Pulmonary artery endothelial cell (primary cell): ENCODE measurements around the gene C1QTNF8. TPM values are rescaled to one million over a fixed set of nuclear protein-coding genes. Genes with fewer than 3 reads are reported as not detected.
"Not testable (repeated sequence)": the region's sequence is repeated elsewhere in the genome, so short reads cannot be mapped to it uniquely, and the experiment has no call there.

Experiments
- DNase-seq: peaks from one replicate; pipeline ENCODE4 v3.0.0-alpha.2; 2011; ENCODE audit warnings: low read depth, low spot score
- total RNA-seq: library from RNA; depleted of rRNA; stranded (reverse); fragments of >200 nt; gene quantifications from 2 replicates; pipeline ENCODE4 v1.2.3, GENCODE V29; 2014

C1QTNF8 gene
- total RNA-seq, 1 donor from 2014 or later, result not detected

DNA sequence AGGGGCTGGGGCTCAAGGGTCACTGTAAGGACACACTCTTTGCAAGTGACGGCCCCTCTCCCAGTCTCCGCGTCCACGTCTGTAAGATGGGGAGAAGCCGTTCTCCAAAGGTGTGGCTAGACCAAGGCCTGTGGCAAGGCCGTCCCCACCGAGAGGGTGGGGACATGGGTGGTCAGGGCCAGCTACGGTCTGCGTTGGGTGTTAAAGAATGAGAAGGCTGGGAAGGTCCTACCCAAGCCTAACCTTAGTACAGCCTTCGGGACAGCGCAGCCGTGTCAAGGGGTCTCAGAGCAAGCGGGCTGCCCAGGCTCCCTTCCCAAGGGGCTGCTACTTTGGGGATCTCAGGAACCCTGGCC is 1.9 kb downstream of the C1QTNF8 start:
- no peak for DNase-seq

DNA sequence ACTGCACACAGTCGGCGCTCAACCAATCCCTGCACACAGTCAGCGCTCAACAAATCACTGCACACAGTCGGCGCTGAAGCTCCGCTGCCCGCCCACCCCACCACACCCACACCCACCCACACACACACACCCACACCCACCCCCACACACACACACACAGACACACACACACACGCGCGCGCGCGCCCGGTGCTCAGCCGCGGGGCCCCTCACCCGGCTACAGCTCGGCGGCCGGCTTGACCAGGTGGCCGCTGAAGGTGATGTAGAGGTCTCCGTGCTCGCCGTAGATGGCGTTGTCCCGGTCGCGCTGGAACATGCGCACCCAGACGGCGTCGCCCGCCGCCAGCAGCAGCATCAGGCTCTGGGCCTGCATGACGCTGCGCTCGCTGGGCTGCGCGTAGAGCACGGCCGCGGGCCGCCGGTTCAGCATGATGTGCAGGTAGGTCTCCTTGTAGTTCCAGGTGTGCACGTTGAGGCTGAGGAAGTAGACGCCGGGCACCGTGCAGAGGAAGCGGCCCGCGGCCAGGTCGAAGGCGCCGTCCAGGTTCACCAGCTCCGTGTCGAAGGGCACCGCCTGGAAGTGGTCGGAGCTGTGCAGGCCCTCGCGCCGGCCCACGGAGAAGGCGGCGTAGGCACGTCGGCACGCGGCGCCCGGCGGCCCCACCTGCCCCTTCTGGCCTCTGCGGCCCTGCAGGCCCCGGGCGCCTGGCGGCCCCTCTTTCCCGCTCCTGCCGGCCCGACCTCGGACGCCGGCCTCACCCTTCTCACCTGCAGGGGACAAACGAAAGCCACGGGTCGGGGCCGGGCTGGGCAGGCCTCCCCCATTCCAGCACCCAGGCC is 2.5 kb downstream of the C1QTNF8 start:
- no peak for DNase-seq

DNA sequence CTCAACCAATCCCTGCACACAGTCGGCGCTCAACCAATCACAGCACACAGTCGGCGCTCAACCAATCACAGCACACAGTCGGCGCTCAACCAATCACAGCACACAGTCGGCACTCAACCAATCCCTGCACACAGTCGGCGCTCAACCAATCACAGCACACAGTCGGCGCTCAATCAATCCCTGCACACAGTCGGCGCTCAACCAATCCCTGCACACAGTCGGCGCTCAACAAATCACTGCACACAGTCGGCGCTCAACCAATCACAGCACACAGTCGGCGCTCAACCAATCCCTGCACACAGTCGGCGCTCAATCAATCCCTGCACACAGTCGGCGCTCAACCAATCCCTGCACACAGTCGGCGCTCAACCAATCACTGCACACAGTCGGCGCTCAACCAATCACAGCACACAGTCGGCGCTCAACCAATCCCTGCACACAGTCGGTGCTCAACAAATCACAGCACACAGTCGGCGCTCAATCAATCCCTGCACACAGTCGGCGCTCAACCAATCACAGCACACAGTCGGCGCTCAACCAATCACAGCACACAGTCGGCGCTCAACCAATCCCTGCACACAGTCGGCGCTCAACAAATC is 3.3 kb downstream of the C1QTNF8 start:
- not testable (repeated sequence) for DNase-seq

DNA sequence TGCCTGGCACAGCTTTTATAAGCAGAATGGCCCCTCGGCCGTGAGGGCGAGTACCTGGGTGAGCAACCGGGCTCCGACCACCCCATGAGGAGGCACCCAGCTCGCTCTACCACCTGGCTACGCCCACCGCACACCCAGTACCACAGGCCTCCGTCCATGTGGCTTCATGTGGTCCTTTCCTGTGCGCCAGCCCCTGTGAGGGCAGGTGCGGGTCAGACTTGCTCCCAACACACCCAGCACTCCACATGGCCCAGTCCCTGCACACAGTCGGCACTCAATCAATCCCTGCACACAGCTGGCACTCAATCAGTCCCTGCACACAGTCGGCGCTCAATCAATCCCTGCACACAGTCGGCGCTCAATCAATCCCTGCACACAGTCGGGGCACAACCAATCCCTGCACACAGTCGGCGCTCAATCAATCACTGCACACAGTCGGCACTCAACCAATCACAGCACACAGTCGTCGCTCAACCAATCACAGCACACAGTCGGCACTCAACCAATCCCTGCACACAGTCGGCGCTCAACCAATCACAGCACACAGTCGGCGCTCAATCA is 4.0 kb downstream of the C1QTNF8 start:
- no peak for DNase-seq

DNA sequence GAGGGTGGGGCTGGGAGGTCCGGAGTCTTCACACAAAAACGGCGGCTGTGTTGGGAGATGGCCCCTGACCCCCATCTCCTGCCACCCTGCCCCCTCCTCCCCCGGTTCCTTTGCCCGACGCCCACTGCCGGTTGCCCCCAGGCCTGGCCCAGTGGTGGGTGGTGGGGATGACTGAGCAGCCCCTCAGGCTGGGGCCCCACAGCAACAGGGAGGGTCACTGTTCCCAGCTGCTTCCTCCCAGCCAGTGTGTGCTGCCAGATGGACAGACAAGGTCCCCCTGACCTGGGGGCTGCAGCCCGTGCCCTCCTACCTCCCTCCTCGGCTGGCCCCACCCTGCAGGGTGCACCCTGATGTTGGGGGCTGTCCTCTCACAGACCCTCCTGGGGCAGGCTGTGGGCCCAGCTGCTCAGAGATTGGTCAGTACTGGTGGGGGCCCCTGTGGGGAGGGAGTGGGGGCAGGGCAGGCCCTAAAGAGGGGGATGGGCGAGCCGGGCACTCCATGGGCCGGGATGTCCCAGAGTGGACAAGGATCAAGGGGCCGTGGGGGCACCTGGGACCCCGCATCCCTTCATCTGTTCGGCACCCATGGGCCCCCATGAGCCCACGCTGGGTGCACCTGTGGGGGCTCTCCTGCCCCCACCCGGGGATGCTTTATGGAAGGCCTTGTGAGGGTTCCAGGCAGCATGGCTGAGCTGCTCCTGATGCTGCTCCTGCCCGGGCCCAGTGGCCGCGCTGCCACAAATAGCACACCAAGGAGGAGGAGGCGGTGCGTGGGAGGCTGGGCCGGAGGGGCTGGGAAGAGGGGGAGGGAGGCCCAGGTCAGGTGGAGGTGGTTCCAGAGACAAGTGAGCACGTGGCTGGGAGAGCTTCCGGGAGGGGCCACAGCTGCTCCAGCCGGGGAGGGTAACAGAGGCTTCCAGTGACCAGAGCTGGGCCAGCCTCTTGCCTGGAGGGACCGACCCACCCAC is 5.1 kb downstream of the C1QTNF8 start:
- no peak for DNase-seq

DNA sequence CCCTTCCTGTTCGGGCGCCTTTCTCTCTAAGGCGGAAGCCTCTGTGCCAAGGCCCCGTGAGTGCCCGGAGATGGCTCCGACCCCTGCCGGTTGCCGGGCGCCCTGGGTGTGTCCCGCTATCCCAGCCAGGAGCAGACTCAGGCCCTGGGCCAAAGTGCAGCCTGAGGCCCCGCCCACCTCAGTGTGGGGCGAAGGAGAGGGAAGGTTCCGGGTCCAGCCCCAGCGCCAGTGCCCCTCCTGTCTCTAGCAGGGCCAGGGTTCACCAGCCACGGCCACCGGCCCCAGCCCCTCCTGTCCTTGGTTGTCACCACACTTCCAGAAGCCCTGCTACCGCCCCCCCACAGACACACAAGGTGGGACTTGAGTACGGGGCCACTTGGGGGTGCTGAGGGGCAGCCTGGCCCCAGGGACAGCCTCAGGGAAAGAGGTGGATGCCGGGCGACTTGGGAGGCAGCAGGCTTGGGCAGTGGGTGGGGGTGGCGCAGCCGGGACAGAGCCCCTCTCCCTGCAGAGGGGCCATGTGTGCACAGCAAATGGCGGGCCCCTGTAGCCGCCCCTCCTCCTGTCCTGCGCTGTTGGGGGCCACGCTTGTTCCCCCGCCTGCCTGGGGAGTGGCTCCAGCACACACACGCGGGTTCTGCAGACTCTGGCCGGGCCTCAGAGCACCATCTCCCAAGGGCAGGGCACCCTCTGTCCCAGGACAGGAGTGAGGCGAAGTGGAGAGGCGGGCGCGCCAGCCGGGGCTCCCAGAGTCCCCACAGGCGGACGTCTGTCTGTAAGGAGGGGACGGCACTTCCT is 6.0 kb downstream of the C1QTNF8 start:
- DNase-seq, result no peak

DNA sequence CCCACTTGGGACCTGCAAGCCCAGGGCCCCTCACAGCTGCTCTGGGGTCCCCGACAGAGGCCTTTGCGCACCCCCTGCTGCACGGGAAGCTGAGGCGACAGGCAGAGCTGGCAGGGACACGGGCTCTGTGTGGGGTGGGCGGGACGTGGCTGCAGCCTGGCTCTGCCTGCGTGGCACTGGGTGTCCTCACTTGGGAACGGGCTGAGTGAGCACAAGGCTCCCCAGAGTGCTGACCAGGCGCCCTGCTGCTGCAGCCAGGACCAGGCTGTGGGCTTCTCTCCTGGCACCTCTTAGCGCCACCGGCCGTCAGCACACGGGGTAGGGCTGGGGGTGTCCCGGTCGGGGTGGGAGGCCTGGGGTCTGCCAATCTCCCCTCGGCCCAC is 6.6 kb downstream of the C1QTNF8 start:
- no peak for DNase-seq

DNA sequence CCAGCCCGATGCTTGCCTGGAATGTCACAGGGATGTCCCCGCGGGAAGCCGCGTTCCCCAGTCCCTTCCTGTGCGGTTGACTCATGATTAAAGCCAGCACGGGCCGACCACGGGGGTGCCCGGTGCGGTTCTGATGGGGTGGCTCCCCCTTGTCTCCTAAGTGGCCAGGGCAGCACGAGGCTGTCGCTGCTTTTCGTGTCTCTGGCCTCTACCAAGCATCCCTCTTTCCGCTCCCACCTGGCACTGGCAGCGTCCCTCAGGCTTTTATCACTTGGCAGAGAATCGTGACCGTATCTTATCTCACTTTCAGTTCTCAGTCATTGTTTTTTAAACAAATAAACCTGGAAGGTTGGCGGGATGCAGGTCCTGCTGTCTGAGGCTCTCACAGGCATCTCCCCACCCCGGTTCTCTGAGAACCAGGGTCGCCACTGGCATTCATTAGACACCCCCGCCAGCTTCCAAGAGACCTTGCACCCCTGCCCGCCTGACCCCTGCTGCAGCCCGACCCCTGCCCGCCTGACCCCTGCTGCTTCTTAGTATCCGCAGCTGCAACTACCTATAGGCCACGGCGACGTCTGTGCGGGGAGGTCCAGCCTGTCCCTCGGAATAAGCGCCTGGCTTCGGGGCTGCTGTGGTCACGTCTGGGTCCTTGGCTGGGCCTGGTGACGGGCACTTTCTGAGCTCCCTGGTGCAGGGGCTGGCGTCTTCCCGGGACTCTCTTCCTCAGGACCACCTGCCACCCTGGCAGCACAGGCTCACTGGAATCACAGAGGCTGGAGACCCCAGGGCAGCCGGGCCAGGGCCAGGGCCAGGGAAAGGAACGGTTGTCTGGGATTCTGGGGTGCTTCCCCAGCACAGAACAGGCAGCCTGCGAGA is 7.5 kb downstream of the C1QTNF8 start:
- no peak for DNase-seq

DNA sequence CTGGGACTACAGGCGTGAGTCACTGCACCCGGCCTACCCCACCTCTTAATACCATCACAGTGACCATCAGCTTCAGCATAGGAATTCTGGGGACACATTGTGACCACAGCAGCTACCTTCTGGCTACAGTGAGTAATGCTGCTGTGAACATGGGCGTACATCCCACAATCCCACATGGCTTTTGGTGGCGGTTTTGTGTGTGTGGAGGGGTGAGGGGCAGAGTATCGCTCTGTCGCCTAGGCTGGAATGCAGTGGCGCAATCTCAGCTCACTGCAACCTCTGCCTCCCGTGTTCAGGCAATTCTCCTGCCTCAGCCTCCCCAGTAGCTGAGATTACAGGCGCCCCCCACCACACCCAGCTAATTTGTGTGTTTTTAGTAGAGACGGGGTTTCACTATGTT is 9.6 kb downstream of the C1QTNF8 start:
- not testable (repeated sequence) for DNase-seq

DNA sequence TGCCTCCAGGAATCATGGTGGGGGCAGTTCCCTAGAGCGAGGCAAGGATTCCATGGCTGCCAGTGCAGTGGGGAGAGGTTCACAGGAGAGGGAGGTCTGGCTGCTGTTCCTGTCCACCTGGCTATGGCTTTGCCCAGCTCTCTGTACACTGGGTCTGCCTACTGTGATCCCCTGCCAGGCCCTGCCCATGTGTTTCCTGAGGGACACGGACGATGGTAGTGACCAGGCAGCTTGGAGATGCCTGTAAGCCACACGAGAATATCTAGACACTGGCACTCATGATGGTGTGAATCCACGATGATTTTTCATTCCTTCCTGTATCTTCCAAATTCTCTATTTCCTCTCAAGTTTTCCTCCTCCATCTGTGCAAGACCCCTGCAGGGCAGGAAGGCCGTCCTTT is 11.1 kb downstream of the C1QTNF8 start:
- DNase-seq, result no peak

DNA sequence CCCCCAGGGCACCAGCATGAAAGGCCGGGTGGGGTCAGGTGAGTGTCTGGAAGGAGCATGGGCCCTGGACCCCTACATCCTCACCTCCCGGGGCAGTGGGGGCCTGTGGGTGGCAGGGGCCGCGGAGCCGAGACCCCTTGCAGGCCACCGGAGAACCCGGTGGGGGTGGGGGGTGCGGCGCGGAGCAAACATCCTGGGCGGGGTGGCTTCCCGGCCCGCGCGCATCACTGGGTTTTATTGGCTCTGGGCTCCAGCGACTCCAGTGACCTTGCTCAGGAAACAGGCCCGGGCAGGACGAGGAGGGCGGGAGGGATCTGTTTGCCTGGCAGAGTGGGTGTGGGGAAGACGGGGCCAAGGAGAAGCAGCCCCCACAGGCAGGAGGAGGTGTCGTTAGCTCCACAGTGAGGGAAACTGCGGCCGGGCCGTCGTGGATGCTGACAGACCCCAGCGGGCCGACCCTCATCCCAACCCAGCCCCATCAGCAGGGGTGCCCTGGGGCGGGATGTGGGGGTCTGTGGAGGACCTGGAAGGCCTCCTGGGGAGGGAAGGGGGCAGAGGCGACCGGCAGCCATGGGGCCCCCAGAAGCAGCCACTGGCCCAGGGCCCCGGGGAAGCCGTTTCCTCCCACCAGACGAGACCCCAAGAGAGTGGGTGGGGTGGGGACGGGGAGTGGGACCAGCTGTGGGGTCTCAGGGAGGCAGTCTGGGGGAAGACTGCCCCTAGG is 12.9 kb downstream of the C1QTNF8 start:
- DNase-seq, result no peak

DNA sequence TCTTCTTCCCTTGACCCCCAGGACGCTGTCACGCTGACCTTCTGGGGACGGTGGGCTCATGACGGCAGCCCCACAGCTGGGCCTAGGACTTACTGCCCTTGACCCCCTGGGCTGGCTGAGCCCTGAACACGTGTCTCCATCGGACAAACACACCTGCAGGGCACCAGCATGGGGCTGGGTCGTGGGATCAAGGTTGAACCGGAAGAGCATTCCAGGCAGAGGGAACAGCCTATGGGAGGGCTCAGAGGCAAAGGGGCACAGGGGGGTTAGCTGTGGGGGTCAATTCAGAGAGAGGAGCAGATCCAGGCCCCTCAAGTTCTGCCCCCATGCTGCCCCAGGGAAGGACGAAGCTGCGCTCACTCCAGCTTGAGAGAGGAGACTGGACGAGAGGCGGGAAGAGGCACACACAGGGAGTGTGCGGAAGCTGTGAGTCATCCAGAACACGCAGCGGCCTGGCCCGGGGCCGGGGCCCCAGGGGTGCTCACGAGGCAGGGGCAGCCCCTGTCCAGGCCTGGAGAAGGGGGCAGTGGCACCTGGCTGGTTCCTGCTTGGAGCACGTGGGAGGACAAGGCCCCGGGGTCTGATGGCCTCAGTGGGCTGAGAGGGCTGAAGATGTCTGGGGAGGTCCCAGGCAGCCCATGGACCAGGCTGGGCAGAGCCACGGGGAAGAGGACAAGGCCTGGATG is 13.6 kb downstream of the C1QTNF8 start:
- peak; percentile 26 for DNase-seq

DNA sequence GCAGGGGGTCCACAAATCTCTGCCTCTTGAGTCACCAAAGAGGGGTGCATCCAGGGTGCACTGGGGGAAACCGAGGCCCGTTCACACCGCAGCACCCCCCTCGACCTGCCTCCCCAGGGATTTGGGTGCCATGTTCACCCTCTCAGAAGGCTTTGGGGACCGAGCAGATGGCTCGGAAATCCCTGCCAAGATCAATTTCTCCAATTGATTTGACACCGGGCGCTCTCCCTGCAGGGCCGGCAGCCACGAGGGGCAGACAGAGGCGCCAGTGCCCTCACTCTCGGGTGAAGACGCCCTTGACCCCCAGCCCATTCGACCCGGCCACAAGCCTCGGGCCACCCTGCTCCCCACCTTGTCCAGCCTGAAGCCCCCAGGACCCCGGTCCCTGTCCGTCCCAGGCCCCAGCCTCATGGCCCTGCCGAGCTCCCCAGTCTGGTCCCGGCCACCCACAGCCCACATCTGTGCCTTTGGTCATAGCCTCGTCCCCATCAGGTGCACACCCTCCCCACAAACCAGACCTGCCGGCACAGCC is 14.2 kb downstream of the C1QTNF8 start:
- DNase-seq, result no peak

DNA sequence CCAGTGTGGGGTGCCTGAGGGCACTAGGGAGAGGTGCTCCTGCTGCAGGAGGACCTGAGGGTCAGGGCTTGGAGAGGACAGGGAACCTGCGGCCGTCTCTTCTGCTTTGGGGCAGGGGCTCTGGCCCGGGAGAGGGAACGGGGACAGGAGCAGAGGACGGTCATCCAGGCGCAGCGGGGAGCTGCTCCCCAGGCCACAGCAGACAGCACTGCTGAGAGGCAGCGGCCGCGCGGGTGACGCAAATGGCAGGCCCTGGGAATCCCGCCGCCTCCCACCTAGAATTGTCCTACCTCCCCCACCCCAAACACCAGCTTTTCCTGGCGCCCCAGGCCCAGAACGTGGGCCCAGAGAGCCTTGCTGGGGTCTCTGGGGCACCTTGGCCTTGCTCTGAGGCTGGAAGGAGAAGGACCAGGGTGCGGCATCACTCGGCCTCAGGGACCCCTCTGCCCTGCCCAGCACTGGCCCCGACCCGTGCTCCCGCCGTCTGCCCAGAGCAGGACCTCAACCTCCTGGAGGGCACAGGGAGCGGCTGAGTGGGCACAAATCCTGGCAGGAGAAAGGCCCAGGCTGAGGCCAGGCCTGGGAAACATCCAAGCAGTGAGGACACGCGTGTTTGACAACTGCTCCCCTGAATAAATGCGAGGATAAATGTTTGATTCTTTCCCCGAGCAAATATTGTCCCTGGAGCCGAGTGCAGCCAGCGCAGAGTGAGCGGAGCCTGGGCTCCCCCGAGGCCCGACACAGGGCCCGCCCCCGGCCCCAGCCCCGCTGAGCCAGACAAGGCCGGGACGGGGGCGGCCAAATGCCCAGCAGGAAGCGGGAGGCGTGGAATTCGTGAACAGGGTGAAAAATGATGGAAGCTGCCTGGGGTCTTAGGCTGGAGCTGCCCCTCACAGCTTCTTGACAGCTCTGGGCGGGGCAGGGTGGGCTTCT is 15.0 kb downstream of the C1QTNF8 start:
- no peak for DNase-seq

DNA sequence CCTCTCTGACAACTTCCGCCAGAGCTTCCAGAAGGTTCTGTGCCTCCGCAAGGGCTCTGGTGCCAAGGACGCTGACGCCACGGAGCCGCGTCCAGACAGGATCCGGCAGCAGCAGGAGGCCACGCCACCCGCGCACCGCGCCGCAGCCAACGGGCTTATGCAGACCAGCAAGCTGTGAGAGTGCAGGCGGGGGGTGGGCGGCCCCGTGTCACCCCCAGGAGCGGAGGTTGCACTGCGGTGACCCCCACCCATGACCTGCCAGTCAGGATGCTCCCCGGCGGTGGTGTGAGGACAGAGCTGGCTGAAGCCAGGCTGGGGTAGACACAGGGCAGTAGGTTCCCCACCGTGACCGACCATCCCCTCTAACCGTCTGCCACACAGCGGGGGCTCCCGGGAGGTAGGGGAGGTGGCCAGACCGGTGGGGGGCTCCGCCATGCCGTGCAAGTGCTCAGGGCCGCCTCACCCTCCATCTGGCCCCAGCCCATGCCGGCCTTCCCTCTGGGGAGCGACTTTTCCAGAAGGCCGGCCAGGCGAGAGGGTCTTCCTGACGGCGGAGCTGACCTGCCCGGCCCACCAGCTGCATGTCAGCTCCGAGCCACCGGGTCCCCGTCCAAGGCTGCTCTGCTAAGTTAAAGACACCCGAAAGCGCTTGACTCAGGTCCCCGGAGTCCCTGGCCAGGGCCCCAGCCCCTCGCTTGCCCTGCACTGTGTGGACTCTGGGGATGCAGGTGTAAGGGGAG is 16.1 kb downstream of the C1QTNF8 start:
- DNase-seq, result no peak

DNA sequence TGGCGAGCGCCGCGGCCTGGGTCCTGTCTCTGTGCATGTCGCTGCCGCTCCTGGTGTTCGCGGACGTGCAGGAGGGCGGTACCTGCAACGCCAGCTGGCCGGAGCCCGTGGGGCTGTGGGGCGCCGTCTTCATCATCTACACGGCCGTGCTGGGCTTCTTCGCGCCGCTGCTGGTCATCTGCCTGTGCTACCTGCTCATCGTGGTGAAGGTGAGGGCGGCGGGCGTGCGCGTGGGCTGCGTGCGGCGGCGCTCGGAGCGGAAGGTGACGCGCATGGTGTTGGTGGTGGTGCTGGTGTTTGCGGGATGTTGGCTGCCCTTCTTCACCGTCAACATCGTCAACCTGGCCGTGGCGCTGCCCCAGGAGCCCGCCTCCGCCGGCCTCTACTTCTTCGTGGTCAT is 16.7 kb downstream of the C1QTNF8 start:
- no peak for DNase-seq
